IPS-20b (cell line): ENCODE data around the gene RFXANK.
A peak's percentile ranks its signal among the peaks of the same experiment; 100 is the strongest.

Source experiments
- H3K27ac ChIP-seq: one replicate; pipeline ENCODE4 v1.5.1; 2013; ENCODE audit warnings: low read length
- H3K27me3 ChIP-seq: 2 replicates; pipeline ENCODE4 v1.6.1; 2013; ENCODE audit warnings: mild to moderate bottlenecking, low read length, inconsistent platforms; ENCODE audit not compliant: insufficient read depth
- H3K36me3 ChIP-seq: 2 replicates; pipeline ENCODE4 v1.6.1; 2013; ENCODE audit warnings: low read depth, mild to moderate bottlenecking, inconsistent platforms, low read length, moderate library complexity; ENCODE audit not compliant: insufficient read depth
- H3K4me1 ChIP-seq: 2 replicates; pipeline ENCODE4 v1.6.1; 2013; ENCODE audit warnings: mild to moderate bottlenecking, control low read depth, inconsistent platforms, low read length, moderate library complexity; ENCODE audit not compliant: insufficient read depth
- H3K4me3 ChIP-seq: 2 replicates; pipeline ENCODE4 v1.5.1; 2013; ENCODE audit warnings: mild to moderate bottlenecking, low read length, inconsistent platforms
- H3K9ac ChIP-seq: 2 replicates; pipeline ENCODE4 v1.6.1; 2013; ENCODE audit warnings: low read depth, mild to moderate bottlenecking, inconsistent platforms, low read length, moderate library complexity
- H3K9me3 ChIP-seq: 2 replicates; pipeline ENCODE4 v1.6.1; 2013; ENCODE audit warnings: mild to moderate bottlenecking, low read depth, low read length, inconsistent platforms; ENCODE audit not compliant: insufficient read depth

The RFXANK gene

DNA sequence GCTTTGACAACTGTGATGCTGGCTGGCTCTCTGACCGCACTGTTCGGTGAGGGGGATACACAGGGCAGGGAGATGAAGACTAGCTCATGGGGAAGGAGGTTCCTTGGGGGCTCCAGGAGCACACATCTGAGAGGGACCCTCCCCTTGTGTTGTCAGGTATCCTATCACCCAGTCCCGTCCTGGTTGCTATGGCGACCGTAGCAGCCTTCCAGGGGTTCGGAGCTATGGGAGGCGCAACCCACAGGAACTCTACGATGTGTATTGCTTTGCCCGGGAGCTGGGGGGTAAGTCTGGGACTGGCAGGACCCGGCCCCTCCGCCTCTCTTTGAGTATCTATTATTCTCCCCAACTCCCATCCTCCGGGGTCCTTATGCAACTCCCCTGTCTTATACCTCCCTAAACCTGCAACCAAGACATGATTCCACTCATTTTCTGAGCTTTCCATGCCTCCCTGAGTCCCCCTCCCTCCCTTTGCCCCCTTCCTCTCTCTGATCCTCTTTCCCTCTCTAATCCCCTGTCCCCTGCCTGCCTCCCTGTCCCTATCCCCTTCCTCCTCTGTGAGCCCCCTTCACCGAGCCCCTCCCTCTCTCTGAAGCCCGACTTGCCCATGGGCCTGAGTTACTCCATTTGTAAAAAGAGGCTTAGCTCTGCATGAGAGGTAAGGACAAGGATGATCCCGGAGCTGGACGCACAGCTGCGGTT is 32.2 kb downstream of the RFXANK start:
- Histone ChIP-seq H3K4me3 (peak overlapping the region; percentile 57; the same call in 1 of the 2 replicates), H3K9ac (no peak overlapping the region), H3K9me3 (no peaks in the 10 kb centered on the region), H3K36me3 (no peaks in the 10 kb centered on the region), H3K27ac (no peak overlapping the region), H3K27me3 (peaks cover 61% of the 10 kb centered on the region), H3K4me1 (no peaks in the 10 kb centered on the region)

DNA sequence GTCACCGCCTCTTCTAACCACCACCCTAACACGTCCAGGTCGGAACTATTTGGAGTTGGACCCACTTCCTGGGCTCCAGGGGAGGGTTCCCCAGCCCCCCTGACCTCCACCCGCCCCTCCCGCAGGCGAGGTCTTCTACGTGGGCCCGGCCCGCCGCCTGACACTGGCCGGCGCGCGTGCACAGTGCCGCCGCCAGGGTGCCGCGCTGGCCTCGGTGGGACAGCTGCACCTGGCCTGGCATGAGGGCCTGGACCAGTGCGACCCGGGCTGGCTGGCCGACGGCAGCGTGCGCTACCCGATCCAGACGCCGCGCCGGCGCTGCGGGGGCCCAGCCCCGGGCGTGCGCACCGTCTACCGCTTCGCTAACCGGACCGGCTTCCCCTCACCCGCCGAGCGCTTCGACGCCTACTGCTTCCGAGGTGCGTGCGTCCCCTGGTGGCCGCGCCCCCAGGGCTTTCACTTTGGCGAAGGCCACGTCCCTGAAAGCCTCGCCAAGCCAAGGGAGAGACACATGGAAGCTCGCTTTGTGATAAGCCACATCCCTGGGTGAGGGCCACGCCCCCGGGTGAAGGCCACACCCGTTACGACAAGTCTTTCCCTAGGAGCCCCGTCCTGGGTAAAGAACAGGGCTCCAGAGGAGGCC is 32.9 kb downstream of the RFXANK start:
- H3K9me3 ChIP-seq = no peaks in the 10 kb centered on the region
- H3K27ac ChIP-seq = no peak overlapping the region
- no peaks in the 10 kb centered on the region for H3K4me1 ChIP-seq
- H3K9ac ChIP-seq = no peak overlapping the region
- H3K27me3 ChIP-seq = peaks cover 64% of the 10 kb centered on the region
- H3K4me3 ChIP-seq = peak overlapping the region; percentile 57; the same call in 1 of the 2 replicates
- H3K36me3 ChIP-seq = no peaks in the 10 kb centered on the region

DNA sequence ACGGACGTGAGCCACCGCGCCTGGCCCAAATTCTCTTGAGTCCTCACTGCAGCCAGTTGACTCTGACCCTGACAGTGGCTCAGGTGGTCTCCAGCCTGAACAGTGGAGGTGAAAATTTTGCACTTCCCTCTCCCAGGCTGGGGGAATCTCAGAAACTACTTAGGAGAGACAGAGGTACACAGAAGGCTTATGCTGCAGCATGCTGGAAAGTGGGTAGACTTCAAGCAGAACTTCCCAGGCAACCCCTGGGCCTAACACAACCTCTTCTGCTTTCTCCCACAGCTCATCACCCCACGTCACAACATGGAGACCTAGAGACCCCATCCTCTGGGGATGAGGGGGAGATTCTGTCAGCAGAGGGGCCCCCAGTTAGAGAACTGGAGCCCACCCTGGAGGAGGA is 34.1 kb downstream of the RFXANK start:
- Histone ChIP-seq H3K27me3 (peaks cover 64% of the 10 kb centered on the region), H3K27ac (no peak overlapping the region), H3K9me3 (no peaks in the 10 kb centered on the region), H3K4me3 (no peak overlapping the region), H3K9ac (no peak overlapping the region), H3K4me1 (no peaks in the 10 kb centered on the region), H3K36me3 (no peaks in the 10 kb centered on the region)

DNA sequence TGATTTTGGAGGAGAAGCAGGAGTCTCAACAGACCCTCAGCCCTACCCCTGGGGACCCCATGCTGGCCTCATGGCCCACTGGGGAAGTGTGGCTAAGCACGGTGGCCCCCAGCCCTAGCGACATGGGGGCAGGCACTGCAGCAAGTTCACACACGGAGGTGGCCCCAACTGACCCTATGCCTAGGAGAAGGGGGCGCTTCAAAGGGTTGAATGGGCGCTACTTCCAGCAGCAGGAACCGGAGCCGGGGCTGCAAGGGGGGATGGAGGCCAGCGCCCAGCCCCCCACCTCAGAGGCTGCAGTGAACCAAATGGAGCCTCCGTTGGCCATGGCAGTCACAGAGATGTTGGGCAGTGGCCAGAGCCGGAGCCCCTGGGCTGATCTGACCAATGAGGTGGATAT is 34.6 kb downstream of the RFXANK start:
- Histone ChIP-seq H3K27ac (no peak overlapping the region), H3K4me3 (no peak overlapping the region), H3K27me3 (peaks cover 63% of the 10 kb centered on the region), H3K9me3 (no peaks in the 10 kb centered on the region), H3K9ac (no peak overlapping the region), H3K36me3 (no peaks in the 10 kb centered on the region), H3K4me1 (no peaks in the 10 kb centered on the region)

DNA sequence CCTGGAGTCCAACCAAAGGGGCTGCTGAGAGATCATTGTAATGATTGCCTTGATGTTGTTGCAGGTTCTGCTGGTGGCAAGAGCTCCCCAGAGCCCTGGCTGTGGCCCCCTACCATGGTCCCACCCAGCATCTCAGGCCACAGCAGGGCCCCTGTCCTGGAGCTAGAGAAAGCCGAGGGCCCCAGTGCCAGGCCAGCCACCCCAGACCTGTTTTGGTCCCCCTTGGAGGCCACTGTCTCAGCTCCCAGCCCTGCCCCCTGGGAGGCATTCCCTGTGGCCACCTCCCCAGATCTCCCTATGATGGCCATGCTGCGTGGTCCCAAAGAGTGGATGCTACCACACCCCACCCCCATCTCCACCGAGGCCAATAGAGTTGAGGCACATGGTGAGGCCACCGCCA is 35.2 kb downstream of the RFXANK start:
- Histone ChIP-seq H3K36me3 (no peaks in the 10 kb centered on the region), H3K4me3 (no peak overlapping the region), H3K9me3 (no peaks in the 10 kb centered on the region), H3K9ac (no peak overlapping the region), H3K27me3 (peaks cover 59% of the 10 kb centered on the region), H3K27ac (no peak overlapping the region), H3K4me1 (no peaks in the 10 kb centered on the region)

DNA sequence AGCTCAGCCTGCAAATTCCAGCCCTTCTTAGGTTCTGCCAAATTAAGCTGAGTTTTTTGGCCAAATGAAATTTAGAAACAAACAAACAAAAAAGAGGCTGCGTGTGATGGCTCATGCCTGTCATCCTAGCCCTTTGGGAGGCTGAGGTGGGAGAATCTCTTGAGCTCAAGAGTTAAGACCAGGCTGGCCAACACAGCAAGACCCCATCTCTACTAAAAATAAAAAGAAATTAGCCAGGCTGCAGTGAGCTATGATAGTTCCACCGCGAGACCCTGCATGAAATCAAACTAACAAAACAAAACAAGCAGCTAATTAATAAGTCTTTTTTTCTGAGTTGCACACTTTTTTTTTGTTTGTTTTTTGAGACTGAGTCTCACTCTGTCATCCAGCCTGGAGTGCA is 37.6 kb downstream of the RFXANK start:
- Histone ChIP-seq H3K36me3 (no peaks in the 10 kb centered on the region), H3K27ac (no peak overlapping the region), H3K27me3 (peaks cover 42% of the 10 kb centered on the region), H3K4me3 (no peak overlapping the region), H3K9ac (no peak overlapping the region), H3K9me3 (peaks cover 9% of the 10 kb centered on the region), H3K4me1 (no peaks in the 10 kb centered on the region)

DNA sequence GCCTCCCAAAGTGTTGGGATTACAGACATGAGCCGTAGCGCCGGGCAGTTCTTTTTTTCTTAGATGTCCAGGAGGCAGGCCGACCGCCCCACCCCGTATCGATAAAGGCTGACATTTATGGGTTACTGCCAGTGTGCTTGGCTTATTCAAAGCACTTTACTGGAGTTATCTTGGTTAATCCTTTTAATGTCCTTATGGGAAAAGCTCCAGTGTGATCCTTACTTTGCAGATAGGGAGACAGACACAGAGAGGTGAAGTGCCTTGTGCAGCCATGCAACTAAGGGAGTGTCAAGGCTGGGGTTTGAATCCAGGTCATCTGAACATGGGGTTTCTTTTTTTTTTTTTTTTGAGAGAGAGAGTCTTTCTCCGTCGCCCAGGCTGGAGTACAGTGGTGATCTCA is 38.9 kb downstream of the RFXANK start:
- Histone ChIP-seq H3K27ac (no peak overlapping the region), H3K4me1 (no peaks in the 10 kb centered on the region), H3K9me3 (peaks cover 14% of the 10 kb centered on the region), H3K27me3 (peaks cover 29% of the 10 kb centered on the region), H3K4me3 (no peak overlapping the region), H3K9ac (no peak overlapping the region), H3K36me3 (no peaks in the 10 kb centered on the region)

DNA sequence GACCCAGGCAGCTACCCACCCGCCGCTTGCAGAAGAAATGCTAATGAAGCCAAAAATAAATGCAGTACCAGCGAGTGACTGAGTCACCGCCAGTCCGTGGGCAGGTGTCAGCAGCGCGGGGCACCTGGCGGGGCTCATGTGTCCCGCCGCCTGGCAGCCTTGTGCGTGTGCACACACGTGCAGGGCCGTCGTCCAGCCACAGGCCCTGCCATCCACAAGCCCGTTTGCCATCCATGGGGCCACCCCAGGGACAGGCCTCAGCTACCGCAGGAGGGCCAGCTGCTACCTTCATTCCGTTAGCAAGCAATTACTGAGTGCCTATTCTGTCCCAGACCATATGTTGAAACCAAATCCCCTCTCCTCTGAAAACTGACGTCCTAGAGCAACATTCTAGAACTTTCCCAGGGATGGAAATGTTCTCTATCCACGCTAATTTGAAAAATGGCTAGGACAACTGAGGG is 40.2 kb downstream of the RFXANK start:
- Histone ChIP-seq H3K9me3 (peaks cover 17% of the 10 kb centered on the region), H3K9ac (no peak overlapping the region), H3K4me1 (no peaks in the 10 kb centered on the region), H3K27me3 (peaks cover 21% of the 10 kb centered on the region; the same call in 1 of the 2 replicates), H3K27ac (no peak overlapping the region), H3K36me3 (no peaks in the 10 kb centered on the region), H3K4me3 (no peak overlapping the region)

DNA sequence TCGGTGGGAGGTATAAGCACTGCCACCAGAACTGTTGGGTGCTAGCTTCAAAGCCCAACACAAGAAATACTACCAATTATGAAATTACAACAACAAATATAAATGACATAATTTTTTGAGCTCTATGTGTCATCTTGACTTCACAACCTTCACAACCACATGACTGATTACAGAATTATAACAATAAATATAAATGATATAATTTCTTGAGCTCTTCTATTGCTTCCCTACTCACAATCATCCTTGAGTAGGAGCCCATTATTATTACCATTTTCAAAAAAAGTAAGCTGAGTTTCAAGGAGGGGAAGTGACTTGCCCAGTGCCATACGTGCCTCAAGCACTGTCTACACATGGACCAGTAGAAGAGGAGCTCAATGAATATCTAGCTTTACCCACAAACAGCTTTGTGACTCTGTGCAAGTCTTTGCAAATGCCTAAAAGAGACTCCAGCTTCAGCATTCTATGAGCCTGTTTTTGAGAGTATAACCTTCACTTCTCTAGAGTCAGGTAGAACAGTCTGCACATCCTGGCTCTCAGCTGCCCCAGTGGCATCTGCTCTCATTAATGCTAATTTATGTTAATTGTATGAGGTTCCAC is 42.3 kb downstream of the RFXANK start:
- Histone ChIP-seq H3K4me3 (no peak overlapping the region), H3K27ac (no peak overlapping the region), H3K27me3 (peaks cover 3% of the 10 kb centered on the region; the same call in 1 of the 2 replicates), H3K4me1 (no peaks in the 10 kb centered on the region), H3K9ac (no peak overlapping the region), H3K36me3 (no peaks in the 10 kb centered on the region), H3K9me3 (peaks cover 17% of the 10 kb centered on the region)

DNA sequence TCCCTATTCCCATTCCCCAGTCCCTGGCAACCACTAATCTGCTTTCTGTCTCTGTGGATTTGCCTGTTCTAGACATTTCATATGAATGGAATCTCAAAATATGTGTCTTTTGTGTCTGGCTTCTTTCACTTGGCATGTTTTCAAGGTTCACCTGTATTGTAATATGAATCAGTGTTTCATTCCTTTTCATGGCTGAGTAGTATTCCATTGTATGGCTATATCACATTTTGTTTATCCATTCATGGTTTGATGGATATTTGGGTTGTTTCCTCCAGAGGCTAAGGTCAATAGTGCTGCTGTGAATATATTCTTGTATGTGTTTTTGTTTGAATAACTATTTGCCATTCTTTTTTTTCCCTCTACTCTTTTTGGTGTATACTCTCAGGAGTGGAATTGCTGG is 44.1 kb downstream of the RFXANK start:
- Histone ChIP-seq H3K36me3 (no peaks in the 10 kb centered on the region), H3K4me3 (no peak overlapping the region), H3K9ac (no peak overlapping the region), H3K27ac (no peak overlapping the region), H3K4me1 (no peaks in the 10 kb centered on the region), H3K9me3 (peaks cover 17% of the 10 kb centered on the region), H3K27me3 (no peaks in the 10 kb centered on the region; the same call in 1 of the 2 replicates)

DNA sequence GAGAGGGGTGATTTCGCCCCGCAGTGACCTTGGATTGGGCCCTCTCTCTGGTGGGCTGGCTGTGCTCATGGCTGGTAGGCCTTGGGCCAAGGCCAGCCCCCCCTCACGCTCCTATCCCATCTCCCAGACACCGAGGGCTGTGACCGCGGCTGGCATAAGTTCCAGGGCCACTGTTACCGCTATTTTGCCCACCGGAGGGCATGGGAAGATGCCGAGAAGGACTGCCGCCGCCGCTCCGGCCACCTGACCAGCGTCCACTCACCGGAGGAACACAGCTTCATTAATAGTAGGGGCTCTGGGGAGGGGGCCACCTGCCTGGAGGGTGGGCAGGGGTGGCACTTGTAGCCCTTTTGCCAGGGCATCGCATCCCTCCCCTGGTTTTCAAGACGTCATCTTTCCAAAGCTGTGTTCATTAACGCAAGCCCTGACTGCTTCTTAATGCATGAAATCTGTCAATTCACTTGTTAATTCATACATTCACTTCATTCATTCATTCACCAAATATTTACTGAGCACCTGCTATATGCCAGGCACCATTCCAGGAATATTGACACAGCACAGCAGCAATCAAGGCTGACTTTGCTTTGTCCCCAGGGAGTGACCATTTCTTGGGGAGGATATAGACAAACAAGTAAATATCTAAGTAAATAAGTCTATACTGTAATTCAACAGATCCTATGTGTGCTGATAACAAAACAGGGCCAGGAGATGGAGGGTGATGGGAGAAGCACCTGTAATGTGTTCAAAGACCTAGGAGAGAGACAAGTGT is 46.3 kb downstream of the RFXANK start:
- Histone ChIP-seq H3K4me1 (no peaks in the 10 kb centered on the region), H3K27ac (no peak overlapping the region), H3K36me3 (no peaks in the 10 kb centered on the region), H3K27me3 (no peaks in the 10 kb centered on the region; the same call in 1 of the 2 replicates), H3K4me3 (no peak overlapping the region), H3K9me3 (peaks cover 17% of the 10 kb centered on the region), H3K9ac (no peak overlapping the region)
